Ecto neural progenitor cell (in vitro differentiated cells): ENCODE data around the gene RPP30.
A peak's percentile ranks its signal among the peaks of the same experiment; 100 is the strongest.
"Not testable (repeated sequence)": the region's sequence is repeated elsewhere in the genome, so short reads cannot be mapped to it uniquely, and the experiment has no call there.

ENCODE experiments used
- DNase-seq: peaks from one replicate; pipeline ENCODE4 v3.0.0-alpha.2; 2018; ENCODE audit warnings: low spot score

RPP30 gene

GRCh38 chr10:90871279-90871765 is 452 bp upstream of the RPP30 start:
- peak; percentile 74 for DNase-seq

- DNase-seq: no peak
These were observed 860 bp downstream of the RPP30 start for GRCh38 chr10:90872648-90873020.

- DNase-seq: no peak
These were observed 7.3 kb downstream of the RPP30 start for GRCh38 chr10:90879062-90879461.

GRCh38 chr10:90880059-90880719 is 8.4 kb downstream of the RPP30 start:
- DNase-seq: not testable (repeated sequence)

- DNase-seq: no peak
These were observed 12.7 kb downstream of the RPP30 start for GRCh38 chr10:90884431-90884830.

GRCh38 chr10:90885176-90885575 is 13.4 kb downstream of the RPP30 start:
- DNase-seq: no peak

- DNase-seq: no peak
These were observed 15.8 kb downstream of the RPP30 start for GRCh38 chr10:90887555-90887954.

- DNase-seq: no peak
These were observed 16.6 kb downstream of the RPP30 start for GRCh38 chr10:90888387-90888786.

- no peak for DNase-seq
These were observed 17.9 kb downstream of the RPP30 start for GRCh38 chr10:90889636-90890035.

- DNase-seq: no peak
These were observed 18.6 kb downstream of the RPP30 start for GRCh38 chr10:90890347-90890746.

GRCh38 chr10:90893190-90893589 is 21.4 kb downstream of the RPP30 start:
- no peak for DNase-seq

GRCh38 chr10:90896916-90897315 is 25.1 kb downstream of the RPP30 start:
- DNase-seq: not testable (repeated sequence)

- DNase-seq: no peak
These were observed 34.2 kb downstream of the RPP30 start for GRCh38 chr10:90905925-90906324.

- no peak for DNase-seq
These were observed 34.8 kb downstream of the RPP30 start for GRCh38 chr10:90906596-90906995.

GRCh38 chr10:90911133-90912051 is 39.6 kb downstream of the RPP30 start:
- DNase-seq: peak; percentile 62

- DNase-seq: no peak
These were observed 40.4 kb downstream of the RPP30 start for GRCh38 chr10:90912174-90912573.

GRCh38 chr10:90912854-90913479 is 41.2 kb downstream of the RPP30 start:
- DNase-seq: no peak

GRCh38 chr10:90913774-90914420 is 42.1 kb downstream of the RPP30 start:
- no peak for DNase-seq

GRCh38 chr10:90914992-90915765 is 43.4 kb downstream of the RPP30 start:
- no peak for DNase-seq

- no peak for DNase-seq
These were observed 43.9 kb downstream of the RPP30 start for GRCh38 chr10:90915766-90916075.

GRCh38 chr10:90916392-90917237 is 44.8 kb downstream of the RPP30 start:
- DNase-seq: no peak
